Right lung (tissue), 5 donors: ENCODE data around the gene EXOC4. TPM values are rescaled to one million over a fixed set of nuclear protein-coding genes. Genes with fewer than 3 reads are reported as not detected.

Experiments
- DNase-seq, 2 donors: peaks; one replicate each; pipeline ENCODE4 v3.0.0-alpha.2; 2013
- polyA plus RNA-seq, 5 donors: library from polyadenylated mRNA; unstranded; fragments of 120-200 nt; gene quantifications; one replicate each; pipeline versions ENCODE4 v1.2.1 to v1.2.3, GENCODE V29; 2013; ENCODE audit warnings: inconsistent platforms in 1 of 5, low replicate concordance in 1 of 5; ENCODE audit not compliant: insufficient read length in 5 of 5, insufficient read depth in 1 of 5

The EXOC4 gene
- polyA plus RNA-seq, 5 donors, result 44.0 to 67.8 (median 61.9) TPM

- no peak for DNase-seq
Measured at GRCh38 chr7:133428326-133428725, 175.4 kb downstream of the EXOC4 start.

DNA sequence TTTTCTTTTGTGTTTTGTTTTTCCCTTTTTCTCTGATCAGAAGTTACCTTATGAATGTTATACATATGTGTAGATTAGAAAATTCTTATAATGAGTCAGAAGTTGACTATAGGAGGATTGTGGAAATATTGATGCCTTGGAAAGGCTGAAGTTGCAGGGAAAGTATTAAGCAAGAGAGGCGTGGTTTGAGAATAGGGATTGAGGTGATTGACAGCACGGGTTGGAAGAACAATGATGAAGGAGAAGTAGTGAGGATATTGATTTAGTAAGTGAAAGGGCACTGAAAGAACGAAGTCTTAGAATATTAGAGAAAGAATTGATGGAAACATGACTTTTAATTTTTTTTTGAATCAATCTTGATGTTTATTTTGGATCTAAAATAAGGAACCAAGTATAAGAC is 176.0 kb downstream of the EXOC4 start:
- no peak for DNase-seq

- DNase-seq, result no peak
Measured at GRCh38 chr7:133429371-133429770, 176.5 kb downstream of the EXOC4 start.

DNA sequence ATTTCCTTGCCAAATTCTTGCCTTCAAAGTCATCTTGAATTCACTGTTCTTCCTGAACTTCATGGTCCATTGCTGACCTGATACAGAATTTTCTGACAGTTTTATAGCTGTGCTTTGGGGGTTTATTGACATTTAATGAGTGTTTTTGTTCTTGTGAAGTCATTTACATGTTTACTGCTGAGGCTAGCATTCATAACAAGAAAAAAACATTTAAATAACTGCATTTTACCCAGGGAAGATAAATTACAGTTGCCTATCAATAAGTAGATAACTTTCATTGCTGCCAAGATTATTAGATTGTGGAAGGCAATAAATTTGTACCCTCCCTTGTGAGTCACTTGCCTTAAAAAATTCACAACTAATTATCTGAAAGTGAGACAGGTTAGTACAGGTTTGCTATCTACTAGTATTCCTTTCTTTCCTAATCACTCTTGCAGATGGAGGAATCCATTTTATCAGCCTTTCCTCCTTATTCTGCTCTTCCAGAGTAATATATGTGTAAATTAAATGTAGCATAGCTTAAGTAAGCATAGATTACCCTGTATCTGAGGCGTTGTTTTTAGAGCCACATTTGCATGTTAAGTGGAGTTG is 178.4 kb downstream of the EXOC4 start:
- no peak for DNase-seq

GRCh38 chr7:133433165-133433812 is 180.4 kb downstream of the EXOC4 start:
- DNase-seq, result no peak

DNA sequence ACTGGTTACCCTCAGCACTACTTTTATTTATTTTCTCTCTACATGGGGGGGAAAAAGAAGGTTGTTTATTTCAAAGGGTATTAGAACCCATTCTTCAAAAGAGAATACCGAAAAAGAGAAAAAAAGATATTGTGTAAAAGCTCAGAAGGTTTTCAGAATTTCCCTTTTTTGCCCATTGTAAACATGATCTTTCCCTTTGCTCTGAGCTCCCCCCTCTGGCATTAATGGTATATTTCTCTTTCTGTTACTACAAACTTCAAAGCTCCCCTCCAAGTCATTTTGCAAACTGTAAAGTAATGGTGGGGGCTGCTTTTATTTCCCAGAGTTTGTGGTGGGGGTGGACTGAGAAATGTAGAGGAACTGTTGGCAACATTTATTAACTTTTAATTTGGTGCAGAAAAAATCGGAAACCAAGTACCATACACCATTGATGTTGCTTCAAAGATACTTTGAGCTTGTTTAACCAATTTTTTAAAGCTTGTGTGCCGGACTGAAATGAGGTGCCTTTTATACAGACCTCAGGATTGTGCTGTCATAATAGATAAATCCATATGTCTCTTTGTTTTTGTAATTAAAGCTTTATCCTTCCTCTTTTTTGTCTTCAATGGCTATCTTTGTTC is 181.5 kb downstream of the EXOC4 start:
- peak; percentile 9 to 28 for DNase-seq

DNA sequence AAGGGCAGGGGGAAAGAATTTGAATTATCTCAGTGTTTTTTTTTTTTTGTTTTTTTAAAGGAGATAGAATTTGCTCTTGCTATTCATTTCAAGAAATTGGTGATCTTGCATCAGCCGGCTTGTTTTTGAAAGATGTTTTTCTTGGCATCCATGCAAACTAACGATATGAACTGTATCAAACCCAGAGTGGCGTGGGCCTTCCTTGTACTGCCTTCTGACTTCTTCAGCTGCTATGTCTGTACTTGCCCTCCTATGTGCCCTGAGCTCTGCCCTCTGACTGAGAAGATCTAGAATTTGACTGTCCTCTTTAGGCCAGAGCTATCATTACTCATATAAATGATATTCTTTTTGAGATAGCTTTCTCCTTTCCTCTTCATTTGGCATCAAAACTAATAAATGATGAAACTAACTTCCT is 183.1 kb downstream of the EXOC4 start:
- peak; percentile 7 to 17 for DNase-seq

DNA sequence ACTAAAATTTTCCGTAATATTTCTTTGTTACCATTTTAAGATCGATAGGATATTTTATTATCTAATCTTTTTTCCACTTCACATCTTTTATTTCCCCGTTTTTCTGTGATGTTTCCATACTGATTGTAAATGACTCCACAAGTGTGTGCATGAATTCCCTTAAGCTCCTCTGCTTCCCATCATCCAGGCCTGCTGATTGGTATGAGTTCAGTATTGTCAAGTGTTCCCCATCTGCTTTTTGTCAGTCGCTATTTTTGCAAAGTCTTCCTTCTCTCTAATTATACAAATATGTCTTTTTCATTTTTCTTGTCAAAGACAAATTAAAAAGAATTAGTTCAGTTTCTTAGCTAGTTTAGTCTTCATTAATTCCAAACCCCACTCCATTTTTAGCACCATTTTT is 184.7 kb downstream of the EXOC4 start:
- no peak for DNase-seq

- DNase-seq, result no peak
Measured at GRCh38 chr7:133442818-133443217, 189.9 kb downstream of the EXOC4 start.

- no peak for DNase-seq
Measured at GRCh38 chr7:133445617-133446016, 192.7 kb downstream of the EXOC4 start.

DNA sequence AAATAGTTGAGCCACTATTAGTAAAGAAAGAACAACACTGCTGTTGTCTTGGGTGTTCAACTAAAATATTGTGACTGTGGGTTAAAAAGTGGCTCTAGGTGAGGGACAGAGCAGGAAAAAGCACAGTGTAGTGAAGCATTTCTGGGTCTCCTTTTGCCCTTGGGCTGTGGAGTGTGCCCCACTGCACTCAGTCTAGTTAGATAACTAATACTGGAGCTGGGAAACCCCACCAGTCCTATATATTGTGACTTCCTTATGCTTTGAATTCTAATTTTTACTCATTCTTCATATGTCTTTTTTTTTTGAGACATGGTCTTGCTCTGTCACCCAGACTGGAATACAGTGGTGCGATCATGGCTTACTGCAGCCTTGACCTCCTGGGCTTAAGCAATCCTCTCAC is 195.1 kb downstream of the EXOC4 start:
- no peak for DNase-seq

DNA sequence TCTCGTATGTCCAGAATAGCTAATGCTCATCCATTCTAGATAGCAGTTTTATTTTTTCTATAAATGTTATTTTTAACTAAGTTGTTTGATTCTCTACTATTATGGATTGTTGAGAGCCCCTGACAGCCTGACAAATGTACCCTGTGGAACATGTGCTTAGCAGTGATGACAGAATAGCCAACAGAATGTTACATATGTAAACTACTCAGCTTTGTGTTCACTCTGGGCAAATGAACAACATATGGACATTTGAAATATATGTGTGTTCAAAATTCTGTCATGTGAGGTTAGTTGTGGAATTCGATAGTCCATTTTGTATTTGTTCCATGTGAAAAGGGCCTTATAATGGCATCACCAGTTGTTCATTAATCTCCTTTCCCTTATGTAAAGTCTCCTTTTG is 199.7 kb downstream of the EXOC4 start:
- no peak for DNase-seq

DNA sequence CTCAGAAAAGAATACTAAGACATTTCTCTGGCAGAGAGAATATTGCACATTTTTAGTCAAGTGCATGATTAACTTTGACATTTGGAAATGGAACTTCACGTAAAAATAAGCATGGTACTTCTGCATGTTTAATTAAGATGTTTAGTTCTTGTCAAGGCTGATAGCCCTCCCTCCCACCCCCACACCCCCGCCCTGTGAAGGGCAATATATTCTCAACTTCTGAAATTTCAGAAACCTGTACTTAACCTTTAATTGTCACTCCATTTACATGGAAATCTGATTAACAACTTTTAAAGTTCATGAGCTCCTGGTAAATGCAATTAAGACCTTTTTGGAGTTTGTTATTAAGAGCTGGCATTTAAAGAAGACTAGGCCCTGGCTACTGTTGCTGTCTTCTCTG is 205.8 kb downstream of the EXOC4 start:
- DNase-seq, result no peak

DNA sequence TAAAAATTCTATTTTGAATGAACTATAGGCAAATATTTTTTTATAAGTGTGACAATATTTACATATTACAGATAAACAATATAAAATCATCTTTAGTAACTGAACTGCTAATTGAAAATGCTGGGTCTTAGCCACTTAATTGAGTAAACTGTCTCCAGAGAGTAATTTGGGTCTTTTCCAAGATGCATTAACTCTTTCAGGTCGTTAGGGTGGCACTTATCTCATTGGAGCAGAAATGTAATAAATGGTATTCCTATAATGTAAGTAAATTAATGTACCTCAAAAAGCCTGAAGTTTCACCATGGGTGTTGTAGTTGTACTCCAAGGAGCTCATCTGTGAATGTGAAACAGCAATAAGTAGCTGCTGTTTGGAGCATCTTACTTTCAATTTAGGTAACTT is 208.5 kb downstream of the EXOC4 start:
- no peak for DNase-seq

DNA sequence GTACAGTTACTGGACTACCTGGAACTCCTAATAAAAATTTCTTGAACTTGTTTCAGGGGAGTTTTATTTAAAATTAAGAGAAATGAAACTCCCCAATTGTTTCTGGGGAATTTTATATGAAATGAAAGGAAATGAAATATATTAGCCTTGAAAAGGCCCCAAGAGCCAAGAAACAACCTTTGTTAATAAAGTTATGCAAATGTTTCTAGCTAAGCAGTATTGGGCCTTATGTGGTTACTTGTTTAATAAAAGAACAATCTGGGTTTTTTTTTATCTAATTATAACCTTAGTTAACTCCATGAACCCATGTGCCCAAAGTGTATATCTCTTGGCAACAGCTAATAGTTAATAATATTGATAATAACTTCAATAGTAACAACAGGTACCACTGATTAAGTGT is 222.8 kb downstream of the EXOC4 start:
- DNase-seq, result no peak

GRCh38 chr7:133477791-133478190 is 224.9 kb downstream of the EXOC4 start:
- no peak for DNase-seq

GRCh38 chr7:133478591-133479135 is 225.8 kb downstream of the EXOC4 start:
- DNase-seq, result no peak

DNA sequence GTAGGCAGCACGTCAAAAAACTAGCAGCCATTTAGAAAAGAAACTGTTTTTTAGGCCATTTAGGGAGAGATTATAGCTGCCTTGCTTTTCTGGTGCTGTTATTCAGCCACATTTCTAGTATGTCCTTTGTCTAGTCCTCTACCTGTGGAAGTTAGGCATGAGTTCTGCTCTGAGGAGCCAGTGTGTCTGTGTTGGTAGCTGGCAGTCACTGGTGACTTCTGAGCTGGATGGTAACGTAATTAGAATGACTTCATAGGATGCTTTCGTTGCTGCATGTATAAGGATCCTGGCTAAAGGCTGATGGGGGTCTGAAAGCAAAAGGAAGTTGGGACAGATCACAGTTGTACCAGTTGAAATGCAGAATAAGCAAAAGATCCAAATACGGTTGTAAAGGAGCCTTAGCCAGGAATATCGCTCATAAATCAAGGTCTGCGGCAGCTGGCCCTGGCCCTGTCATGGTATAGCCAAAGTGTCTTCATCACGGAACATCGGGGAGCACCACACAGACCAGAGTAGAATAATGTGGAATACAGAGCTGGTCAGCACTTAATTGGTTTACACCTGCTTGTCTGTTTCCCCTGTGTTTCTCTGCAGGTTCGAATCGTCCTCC is 226.7 kb downstream of the EXOC4 start:
- no peak for DNase-seq

DNA sequence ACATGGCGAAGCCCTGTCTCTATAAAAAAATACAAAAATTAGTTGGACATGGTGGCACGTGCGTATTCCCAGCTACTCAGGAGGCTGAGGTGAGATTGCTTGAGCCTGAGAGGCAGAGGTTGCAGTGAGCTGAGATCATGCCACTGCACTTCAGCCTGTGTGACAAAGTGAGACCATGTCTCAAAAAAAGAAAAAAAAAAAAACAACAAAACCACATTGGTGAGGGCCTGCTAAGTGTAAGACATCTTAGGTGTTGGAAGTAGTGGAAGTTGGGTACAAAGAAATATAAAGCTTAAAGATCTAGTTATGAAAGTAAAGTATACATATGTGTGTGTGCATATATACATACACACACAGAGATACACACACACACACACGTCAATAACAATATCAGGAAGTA is 228.0 kb downstream of the EXOC4 start:
- no peak for DNase-seq

- no peak for DNase-seq
Measured at GRCh38 chr7:133481676-133482075, 228.8 kb downstream of the EXOC4 start.

DNA sequence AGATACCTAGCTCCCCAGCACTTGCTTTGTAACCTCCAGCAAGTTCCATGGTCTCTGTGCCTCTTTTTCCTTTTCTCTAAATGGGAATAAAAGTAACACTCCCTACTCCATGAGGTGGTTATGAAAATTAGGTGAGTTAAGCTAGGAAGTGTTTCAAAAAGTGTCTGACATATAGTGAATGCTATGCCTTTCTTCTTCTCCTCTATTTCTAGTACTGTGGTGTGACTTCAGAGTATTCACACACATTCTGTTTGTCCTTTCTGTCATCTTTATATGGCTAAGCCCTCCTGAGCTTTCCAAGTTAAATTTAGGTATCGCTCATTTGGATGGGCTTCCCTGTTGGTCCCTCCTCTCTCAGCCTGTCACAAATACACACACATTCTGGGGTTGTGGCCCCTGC is 229.7 kb downstream of the EXOC4 start:
- no peak for DNase-seq

- DNase-seq, result no peak
Measured at GRCh38 chr7:133484086-133484485, 231.2 kb downstream of the EXOC4 start.

DNA sequence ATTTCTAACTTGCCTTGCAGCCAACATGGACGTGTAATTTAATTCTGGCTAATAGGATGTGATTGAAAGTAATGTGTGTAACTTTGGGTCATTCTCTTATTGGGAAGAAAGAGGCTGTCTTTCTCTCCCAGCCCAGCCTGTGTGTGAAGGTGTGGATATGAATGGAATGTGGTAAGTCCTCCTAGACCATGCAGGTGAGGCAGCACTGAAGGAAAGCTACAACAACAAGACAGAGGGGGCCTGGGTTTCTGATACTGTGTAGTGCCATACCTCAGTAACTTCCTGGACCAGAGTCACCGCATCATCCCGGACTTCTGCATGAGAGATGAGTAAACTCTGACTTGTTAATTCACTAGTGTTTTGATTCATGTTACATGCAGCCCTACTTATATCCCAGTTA is 237.0 kb downstream of the EXOC4 start:
- no peak for DNase-seq
